Lower leg skin (tissue), 3 donors: ENCODE results near the gene ZDHHC14.

Source experiments
- POLR2A ChIP-seq, 2 donors: fragments of 450-650 bp; IDR thresholded peaks; one replicate each; pipeline ENCODE4 v1.6.1; 2016 to 2017; ENCODE audit warnings: antibody characterized with exemption in 2 of 2, mild to moderate bottlenecking in 1 of 2, moderate library complexity in 1 of 2
- TF ChIP-seq, protein P1 (sequence below), 3 donors: fragments of 450-650 bp; IDR thresholded peaks; one replicate each; pipeline ENCODE4 v1.5.1; 2016; ENCODE audit warnings: antibody characterized with exemption in 3 of 3, mild to moderate bottlenecking in 3 of 3, moderate library complexity in 2 of 3

DNA sequence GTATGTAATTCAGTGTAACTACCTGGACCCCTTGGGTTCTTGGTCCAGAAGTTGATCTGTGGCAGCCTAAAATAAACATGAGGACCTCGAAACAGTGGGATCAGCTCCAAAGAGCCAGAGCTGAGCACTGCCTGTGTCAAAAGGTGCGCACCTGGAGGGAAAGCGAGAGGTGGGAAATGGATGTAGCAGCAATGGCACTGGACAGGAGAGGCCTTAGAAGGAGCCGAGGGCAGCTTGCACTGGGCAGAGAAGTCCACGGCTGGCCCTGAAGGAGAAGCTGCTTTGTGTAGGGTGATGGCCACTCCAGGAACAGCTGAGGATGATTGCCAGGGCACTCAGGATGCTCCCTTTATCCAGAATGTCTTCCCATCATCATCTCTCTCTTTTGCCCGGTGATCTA is 228.1 kb downstream of the ZDHHC14 start:
- TF ChIP-seq, protein P1, sequence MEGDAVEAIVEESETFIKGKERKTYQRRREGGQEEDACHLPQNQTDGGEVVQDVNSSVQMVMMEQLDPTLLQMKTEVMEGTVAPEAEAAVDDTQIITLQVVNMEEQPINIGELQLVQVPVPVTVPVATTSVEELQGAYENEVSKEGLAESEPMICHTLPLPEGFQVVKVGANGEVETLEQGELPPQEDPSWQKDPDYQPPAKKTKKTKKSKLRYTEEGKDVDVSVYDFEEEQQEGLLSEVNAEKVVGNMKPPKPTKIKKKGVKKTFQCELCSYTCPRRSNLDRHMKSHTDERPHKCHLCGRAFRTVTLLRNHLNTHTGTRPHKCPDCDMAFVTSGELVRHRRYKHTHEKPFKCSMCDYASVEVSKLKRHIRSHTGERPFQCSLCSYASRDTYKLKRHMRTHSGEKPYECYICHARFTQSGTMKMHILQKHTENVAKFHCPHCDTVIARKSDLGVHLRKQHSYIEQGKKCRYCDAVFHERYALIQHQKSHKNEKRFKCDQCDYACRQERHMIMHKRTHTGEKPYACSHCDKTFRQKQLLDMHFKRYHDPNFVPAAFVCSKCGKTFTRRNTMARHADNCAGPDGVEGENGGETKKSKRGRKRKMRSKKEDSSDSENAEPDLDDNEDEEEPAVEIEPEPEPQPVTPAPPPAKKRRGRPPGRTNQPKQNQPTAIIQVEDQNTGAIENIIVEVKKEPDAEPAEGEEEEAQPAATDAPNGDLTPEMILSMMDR (IDR thresholded peaks at IDR 0.05): no peak
- TF ChIP-seq POLR2A (IDR thresholded peaks at IDR 0.05): no peak
